Measurements from ENCODE around the gene SCARB2.
"Not testable (repeated sequence)": the region's sequence is repeated elsewhere in the genome, so short reads cannot be mapped to it uniquely, and the experiment has no call there.

Gene SCARB2

GRCh38 chr4:76213415-76214176 is at the start of gene SCARB2:
SCARB2 (minus strand) TSS chr4:76213824; CDS start chr4:76213543, 281 bp downstream.
- DNase-seq = peak; percentile 71 to 87 (median 75)

GRCh38 chr4:76260571-76260970 is 46.9 kb upstream of the SCARB2 start:
- no peak for DNase-seq

GRCh38 chr4:76257824-76258223 is 44.2 kb upstream of the SCARB2 start:
- DNase-seq = no peak

GRCh38 chr4:76256968-76257367 is 43.3 kb upstream of the SCARB2 start:
- no peak for DNase-seq

- DNase-seq = no peak
Observed at GRCh38 chr4:76256032-76256431, 42.4 kb upstream of the SCARB2 start.

DNA sequence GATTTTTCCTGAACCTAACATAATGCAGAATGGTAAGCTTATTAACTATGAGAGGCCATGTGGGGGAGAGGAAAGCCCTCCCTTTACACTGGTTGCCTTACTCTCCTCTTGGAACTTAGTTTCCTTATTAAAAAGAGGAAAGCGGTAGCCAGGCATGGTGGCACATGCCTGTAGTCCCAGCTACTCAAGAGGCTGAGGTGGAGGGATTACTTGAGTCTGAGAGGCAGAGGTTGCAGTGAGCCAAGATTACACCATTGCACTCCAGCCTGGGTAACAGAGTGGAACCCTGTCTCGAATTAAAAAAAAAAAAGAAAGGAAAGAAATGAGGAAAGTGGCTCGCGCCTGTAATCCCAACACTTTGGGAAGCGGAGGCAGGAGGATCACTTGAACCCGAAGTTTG is 39.9 kb upstream of the SCARB2 start:
- no peak for DNase-seq

- no peak for DNase-seq
Observed at GRCh38 chr4:76252271-76252653, 38.6 kb upstream of the SCARB2 start.

DNA sequence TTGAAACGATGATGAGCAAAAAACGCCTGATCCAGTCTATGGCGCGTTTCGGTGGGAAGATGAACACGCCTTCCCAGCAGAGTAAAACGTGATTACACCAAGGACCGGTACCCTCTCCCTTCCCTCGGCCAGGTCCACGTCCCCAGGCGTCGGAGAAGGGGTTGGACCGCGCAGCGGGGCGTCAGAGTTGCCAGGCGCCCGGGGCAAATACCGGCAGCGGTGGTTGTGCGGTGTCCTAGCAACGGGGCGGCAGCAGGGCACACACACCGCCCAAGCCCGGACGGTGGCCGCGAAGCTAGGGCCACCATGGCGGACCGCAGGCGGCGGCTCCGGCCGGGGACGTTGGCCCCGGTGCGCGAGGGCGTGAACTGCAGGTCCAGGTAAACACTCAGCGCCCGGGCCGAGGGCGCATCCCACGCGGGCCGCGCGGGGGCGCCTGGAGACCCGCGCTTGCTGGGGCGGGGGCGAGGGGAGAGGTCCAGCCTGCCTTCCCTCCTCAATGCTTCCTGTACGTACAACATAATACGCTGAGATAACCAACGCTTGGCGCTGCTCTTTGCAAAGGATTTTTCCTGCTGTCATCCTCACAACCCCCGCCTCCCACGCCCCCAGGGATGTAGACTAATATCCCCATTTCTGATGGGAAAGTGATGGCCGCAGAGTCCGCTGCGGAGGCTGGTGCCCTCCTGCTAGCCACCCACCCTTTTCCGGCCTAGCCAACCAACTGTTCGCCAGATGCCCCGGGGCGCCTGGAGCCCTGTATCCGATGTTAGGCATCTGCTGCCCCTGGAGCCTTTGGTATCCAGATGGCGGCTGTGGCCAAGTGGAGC is 38.0 kb upstream of the SCARB2 start, which contains the start of gene FAM47E:
Gene FAM47E, plus strand, starts transcription at position 281 of the 830 bp plus-strand sequence. Its CDS starts 26 bp downstream, at position 307.
- peak in 3 of 6 experiments; percentile 3 to 24 (median 12) for DNase-seq

GRCh38 chr4:76250962-76251361 is 37.3 kb upstream of the SCARB2 start:
- no peak for DNase-seq

DNA sequence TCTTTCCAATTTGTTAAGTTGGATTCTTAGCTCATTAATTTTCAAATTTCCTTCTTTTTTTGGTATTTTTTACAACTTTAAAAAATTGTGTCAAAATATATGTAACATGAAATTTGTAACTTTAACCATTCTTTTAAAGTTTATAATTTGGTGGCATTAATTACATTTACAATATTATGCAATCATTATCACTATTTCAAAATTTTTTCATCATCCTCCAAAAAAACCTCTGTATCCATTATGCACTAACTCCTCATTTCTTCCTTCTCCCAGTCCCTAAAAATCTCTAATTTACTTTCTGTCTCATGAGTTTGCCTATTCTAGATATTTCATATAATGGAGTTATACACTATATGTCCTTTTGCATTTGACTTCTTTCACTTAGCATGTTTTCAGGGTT is 33.2 kb upstream of the SCARB2 start:
- DNase-seq = no peak

DNA sequence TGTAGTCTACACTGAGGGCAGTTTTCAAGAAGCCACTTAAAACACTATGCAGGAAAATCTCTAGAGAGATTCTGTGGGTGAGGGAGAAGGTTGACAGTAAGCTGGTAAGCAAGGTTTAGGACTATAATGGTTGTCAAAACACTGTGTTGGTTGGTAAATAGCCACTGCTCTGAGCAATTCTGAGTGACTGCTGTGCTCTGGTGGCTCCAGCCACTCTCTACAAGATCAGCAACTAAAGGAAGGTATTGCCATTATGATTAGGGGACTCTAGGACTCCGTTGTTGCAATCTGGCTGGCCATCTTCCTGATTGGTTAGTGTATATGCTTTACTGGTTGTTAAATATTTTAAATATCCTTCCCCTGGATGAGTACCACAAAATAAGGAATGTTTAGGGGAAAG is 32.4 kb upstream of the SCARB2 start:
- no peak for DNase-seq

- not testable (repeated sequence) for DNase-seq
Observed at GRCh38 chr4:76243877-76244276, 30.3 kb upstream of the SCARB2 start.

GRCh38 chr4:76240236-76240635 is 26.6 kb upstream of the SCARB2 start:
- no peak for DNase-seq

DNA sequence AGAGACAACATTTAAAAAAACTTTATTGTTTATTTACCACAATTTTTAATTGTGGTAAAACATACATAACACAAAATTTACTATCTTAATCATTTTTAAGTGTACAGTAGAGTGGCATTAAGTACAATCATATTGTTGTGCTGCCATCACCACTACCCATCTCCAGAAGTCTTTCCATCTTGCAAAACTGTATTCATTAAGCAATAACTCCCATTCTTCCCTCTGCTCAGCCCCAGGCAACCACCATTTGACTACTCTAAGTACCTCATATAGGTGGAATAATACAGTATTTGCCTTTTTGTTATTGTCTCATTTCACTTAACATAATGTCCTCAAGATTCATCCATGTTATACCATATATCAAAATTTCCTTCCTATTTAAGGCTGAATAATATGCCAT is 25.1 kb upstream of the SCARB2 start:
- DNase-seq = no peak

DNA sequence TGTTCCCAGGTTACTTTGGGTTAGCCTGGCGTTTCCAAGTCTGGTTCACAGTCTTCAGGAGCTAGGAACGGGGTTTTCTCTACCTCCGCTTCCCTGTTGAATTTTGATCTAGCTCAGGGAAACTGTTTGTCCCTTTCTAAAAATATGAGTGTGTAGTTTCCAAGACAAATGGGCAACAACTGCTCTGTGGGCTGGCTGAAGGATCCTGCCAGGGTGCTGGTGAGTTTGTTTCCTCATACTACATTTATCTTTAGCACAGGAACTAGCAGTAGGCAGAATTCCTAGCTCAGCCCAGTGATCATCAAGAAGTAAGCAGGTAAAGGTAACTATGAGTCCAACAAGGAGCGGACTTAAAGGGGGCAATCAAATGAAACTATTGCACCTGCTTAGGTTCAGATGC is 24.6 kb upstream of the SCARB2 start:
- DNase-seq = no peak

DNA sequence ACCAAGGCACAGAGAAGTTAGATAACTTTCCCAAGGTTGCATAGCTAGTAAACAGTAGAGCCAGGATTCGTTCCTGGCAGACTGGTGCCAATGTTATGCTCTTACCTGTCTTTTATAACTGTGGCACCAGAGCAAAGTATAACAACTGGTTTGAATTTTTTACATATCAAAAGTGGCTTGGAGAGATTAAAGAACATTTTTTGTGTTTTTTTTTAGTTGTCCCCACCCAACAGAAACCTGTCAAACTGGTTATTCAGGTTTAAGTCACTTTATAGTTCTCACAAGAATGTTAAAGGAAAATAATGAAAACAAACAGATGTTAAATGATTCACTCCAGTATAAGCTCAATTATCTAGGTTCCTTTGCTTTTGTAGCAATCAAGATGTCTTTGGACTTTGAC is 22.3 kb upstream of the SCARB2 start:
- no peak for DNase-seq

- DNase-seq = no peak
Observed at GRCh38 chr4:76235407-76235806, 21.8 kb upstream of the SCARB2 start.

GRCh38 chr4:76234679-76235044 is 21.0 kb upstream of the SCARB2 start:
- DNase-seq = no peak

GRCh38 chr4:76233967-76234678 is 20.5 kb upstream of the SCARB2 start:
- DNase-seq = no peak

DNA sequence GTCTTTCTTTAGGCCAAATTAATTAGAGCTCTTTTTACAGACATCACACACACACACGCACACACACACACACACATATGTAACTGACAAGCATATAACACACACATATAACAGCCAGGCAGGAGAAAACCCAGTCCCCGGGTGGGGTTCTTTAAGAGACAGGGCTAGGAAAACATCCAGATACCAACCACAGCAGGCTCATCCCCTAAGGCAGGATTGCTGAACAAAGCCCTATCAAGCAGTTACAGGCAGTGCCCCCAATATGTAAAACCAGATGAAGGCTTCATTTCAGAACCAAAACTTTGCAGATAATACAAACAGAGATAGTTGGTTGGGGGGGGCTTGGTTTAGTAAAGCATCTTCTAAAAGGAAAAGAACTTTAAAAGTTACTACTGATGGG is 19.9 kb upstream of the SCARB2 start:
- no peak for DNase-seq

- no peak for DNase-seq
Observed at GRCh38 chr4:76233083-76233482, 19.5 kb upstream of the SCARB2 start.

DNA sequence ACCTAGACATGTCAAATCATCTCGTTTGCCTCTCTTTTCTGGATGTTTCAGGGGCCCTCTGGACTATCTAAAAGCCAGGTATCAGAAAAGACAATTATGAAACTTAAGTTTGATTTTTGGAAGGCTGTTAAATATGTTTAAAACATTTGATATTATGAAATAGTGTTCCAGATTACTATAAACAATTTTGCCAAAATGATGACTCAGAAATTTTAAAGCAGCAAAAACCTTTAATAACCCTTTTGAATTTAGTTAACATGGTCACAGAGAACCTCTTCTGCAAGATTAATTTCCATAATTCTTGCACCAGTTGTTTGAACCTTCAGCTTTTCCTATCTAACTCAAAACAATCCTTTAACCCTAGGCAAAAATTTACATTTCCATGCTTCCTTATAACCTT is 19.1 kb upstream of the SCARB2 start:
- no peak for DNase-seq

- DNase-seq = no peak
Observed at GRCh38 chr4:76226418-76226817, 12.8 kb upstream of the SCARB2 start.

GRCh38 chr4:76224171-76224570 is 10.5 kb upstream of the SCARB2 start:
- no peak for DNase-seq
